A549 (cell line): ENCODE measurements around the gene STOX1. TPM values are rescaled to one million over a fixed set of nuclear protein-coding genes. Genes with fewer than 3 reads are reported as not detected.

Source experiments
- ATAC-seq, 2 experiments: fragments of 200-7000 bp in 1 of 2; fragments of >200 bp in 1 of 2; cut with Nextera tagmentation in 1 of 2; cut with Tn5 transposase in 1 of 2; 3 replicates each; pipeline versions ENCODE4 v1.8.0 to v1.9.1; 2018 to 2020; ENCODE audit warnings: mild to moderate bottlenecking in 1 of 2, moderate library complexity in 1 of 2
- CTCF ChIA-PET: fragments of 300-600 bp; sonication (Branson Sonifier 250); formaldehyde crosslinking; extraction: SDS; loops from one replicate; lab custom pipeline; 2021; ENCODE audit warnings: antibody characterized with exemption, inconsistent platforms; lab: Yijun Ruan, JAX
- POLR2A ChIA-PET: fragments of 350-600 bp; formaldehyde crosslinking; extraction: SDS; loops from one replicate; lab custom pipeline; 2021; ENCODE audit warnings: antibody characterized with exemption, inconsistent platforms; lab: Yijun Ruan, JAX
- DNase-seq, 2 experiments: peaks; one replicate each; pipeline versions ENCODE4 v3.0.0 to v3.0.0-alpha.2; 2011 to 2016; ENCODE audit warnings: low read depth in 1 of 2, low spot score in 1 of 2
- FAIRE-seq: peaks from 2 replicates; lab custom pipeline; 2011; peaks lifted over from hg19 to GRCh38; lab: Jason Lieb, UNC
- H3K27ac ChIP-seq, 2 experiments: fragments of >200 bp; sonication (Bioruptor Twin); formaldehyde crosslinking; 3 replicates each; pipeline ENCODE4 v1.5.1; 2016 to 2017
- H3K4me1 ChIP-seq: fragments of >200 bp; sonication (Bioruptor Twin); formaldehyde crosslinking; 3 replicates; pipeline ENCODE4 v1.6.1; 2016
- H3K4me2 ChIP-seq: fragments of >200 bp; sonication (Bioruptor Twin); formaldehyde crosslinking; 3 replicates; pipeline ENCODE4 v1.6.1; 2016
- H3K4me3 ChIP-seq: fragments of >200 bp; sonication (Bioruptor Twin); formaldehyde crosslinking; 3 replicates; pipeline ENCODE4 v1.5.1; 2016
- H3K9me3 ChIP-seq: fragments of >200 bp; sonication (Bioruptor Twin); formaldehyde crosslinking; 3 replicates; pipeline ENCODE4 v1.6.1; 2016
- ATOH8 ChIP-seq: fragments of 250-450 bp; sonication (Bioruptor Pico); IDR thresholded peaks from 2 replicates; pipeline ENCODE4 v1.5.0; 2020; ENCODE audit warnings: low read depth, mild to moderate bottlenecking, moderate library complexity
- BHLHE40 ChIP-seq: IDR thresholded peaks from 2 replicates; pipeline ENCODE4 v1.6.1; 2012; ENCODE audit warnings: low read depth, low read length, inconsistent platforms
- CTCF ChIP-seq: fragments of >200 bp; sonication (Bioruptor Twin); formaldehyde crosslinking; IDR thresholded peaks from 3 replicates; pipeline ENCODE4 v1.5.1; 2016
- E2F6 ChIP-seq: IDR thresholded peaks from 2 replicates; pipeline ENCODE4 v1.6.1; 2012; ENCODE audit warnings: low read depth, borderline replicate concordance
- ESRRA ChIP-seq: fragments of 150-350 bp; IDR thresholded peaks from 2 replicates; pipeline ENCODE4 v1.6.1; 2014; ENCODE audit warnings: mild to moderate bottlenecking, low read length, borderline replicate concordance
- FOSB ChIP-seq: fragments of 250-450 bp; sonication (Bioruptor Pico); IDR thresholded peaks from 2 replicates; pipeline ENCODE4 v1.5.0; 2020; ENCODE audit warnings: mild to moderate bottlenecking, moderate library complexity
- GATA3 ChIP-seq: IDR thresholded peaks from 2 replicates; pipeline ENCODE4 v1.6.1; 2012; ENCODE audit warnings: borderline replicate concordance
- HOXA7 ChIP-seq: fragments of 250-450 bp; sonication (Bioruptor Pico); IDR thresholded peaks from 2 replicates; pipeline ENCODE4 v1.5.0; 2020; ENCODE audit warnings: mild to moderate bottlenecking, moderate library complexity
- HOXB13 ChIP-seq: fragments of 250-450 bp; sonication (Bioruptor Pico); IDR thresholded peaks from 2 replicates; pipeline ENCODE4 v1.5.0; 2020; ENCODE audit warnings: low read depth, mild to moderate bottlenecking, moderate library complexity
- KDM5A ChIP-seq: fragments of 200-600 bp; sonication (generic); IDR thresholded peaks from 2 replicates; pipeline ENCODE4 v1.6.1; 2016; ENCODE audit warnings: antibody characterized with exemption, mild to moderate bottlenecking
- MAFK ChIP-seq: fragments of 450-650 bp; IDR thresholded peaks from 2 replicates; pipeline ENCODE4 v1.6.1; 2014; ENCODE audit not compliant: partially characterized antibody
- NPAS2 ChIP-seq: fragments of 250-450 bp; sonication (Bioruptor Pico); IDR thresholded peaks from 2 replicates; pipeline ENCODE4 v1.8.0; 2022; ENCODE audit warnings: mild to moderate bottlenecking, moderate library complexity, borderline replicate concordance
- NR3C1 ChIP-seq: fragments of >200 bp; sonication (Bioruptor Twin); formaldehyde crosslinking; IDR thresholded peaks from 3 replicates; pipeline ENCODE4 v1.6.1; 2017
- PBX3 ChIP-seq: IDR thresholded peaks from 2 replicates; pipeline ENCODE4 v1.6.1; 2012
- POLR2A ChIP-seq: IDR thresholded peaks from 2 replicates; pipeline ENCODE4 v1.6.1; 2012; ENCODE audit warnings: mild to moderate bottlenecking, low read length
- RCOR1 ChIP-seq: fragments of 150-350 bp; IDR thresholded peaks from 2 replicates; pipeline ENCODE4 v1.6.1; 2014; ENCODE audit warnings: antibody characterized with exemption, low read length, low read depth
- REST ChIP-seq: fragments of 200-600 bp; sonication (generic); IDR thresholded peaks from 2 replicates; pipeline ENCODE4 v1.6.1; 2016; ENCODE audit warnings: antibody characterized with exemption, mild to moderate bottlenecking, moderate library complexity
- SMC3 ChIP-seq: fragments of >200 bp; sonication (Bioruptor Twin); formaldehyde crosslinking; IDR thresholded peaks from 3 replicates; pipeline ENCODE4 v1.6.1; 2018; ENCODE audit warnings: inconsistent platforms
- SREBF2 ChIP-seq: fragments of 450-650 bp; IDR thresholded peaks from 2 replicates; pipeline ENCODE4 v1.6.1; 2014; ENCODE audit warnings: mild to moderate bottlenecking, moderate library complexity
- TP53 ChIP-seq: fragments of 250-450 bp; sonication (Bioruptor Pico); IDR thresholded peaks from 2 replicates; pipeline ENCODE4 v1.5.0; 2021; ENCODE audit warnings: mild to moderate bottlenecking, moderate library complexity
- ZSCAN20 ChIP-seq: fragments of 250-450 bp; sonication (Bioruptor Pico); IDR thresholded peaks from 2 replicates; pipeline ENCODE4 v1.8.0; 2022; ENCODE audit warnings: mild to moderate bottlenecking, moderate library complexity
- WGBS: methylation state at CpG from one replicate; pipeline ENCODE4 v1.1.6; 2017; ENCODE audit errors: missing lambda C conversion rate; 5-methylcytosine and 5-hydroxymethylcytosine counted together
- polyA plus RNA-seq, 4 experiments: library from polyadenylated mRNA; depleted of rRNA in 3 of 4; stranded (reverse); fragments of >200 nt; fragmentation: RNase III in 1 of 4; extraction: RNeasy Plus Mini Kit Qiagen cat#74134 plus additional on column Dnase treatment in 1 of 4; gene quantifications; 2 replicates in 3 of 4; 3 replicates in 1 of 4; pipeline ENCODE4 v1.2.3, GENCODE V29; 2011 to 2017

The STOX1 gene
- polyA plus RNA-seq, 2 of the 4 experiments (the other 2 are of a cell fraction), result 0.94 to 1.6 TPM

GRCh38 chr10:68877482-68878110 lies 50.3 kb downstream of the STOX1 start (continued):
- TF ChIP-seq NPAS2 (CRISPR knock-in tag) (no peak), PBX3 (no peak)

GRCh38 chr10:68878496-68878895 lies 51.2 kb downstream of the STOX1 start:
- no peak for FAIRE-seq
- ChIA-PET POLR2A (no interaction called here), CTCF (interaction anchor here (0.7 to 1.7 kb wide), 5 partner anchors 10 to 127 kb away, joined by 3 to 5 read pairs (median 4); partner anchors contain the start of gene STOX1)

GRCh38 chr10:68879628-68880027 lies 52.3 kb downstream of the STOX1 start:
- CTCF ChIA-PET, result interaction anchor here (1.1 to 2.2 kb wide), 3 partner anchors 18 to 29 kb away, joined by 3 to 9 read pairs (median 5); no protein-coding TSS in a partner anchor
- Histone ChIP-seq H3K4me2 (no peak overlapping the region), H3K9me3 (no peaks in the 10 kb centered on the region), H3K4me3 (no peak overlapping the region), H3K4me1 (0 out of 3 replicates have a peak, but pooled peaks cover 6% of the 10 kb centered on the region), H3K27ac (no peak overlapping the region)
- ATAC-seq (peak; percentile 54 to 57; a peak in 4 of 6 replicates), FAIRE-seq (no peak), DNase-seq (no peak)
- POLR2A ChIA-PET, result no interaction called here
- WGBS, result 50% methylated on average over 2 of the region's 2 CpGs
- TF ChIP-seq KDM5A (no peak), SREBF2 (no peak), ZSCAN20 (CRISPR knock-in tag) (no peak), POLR2A (no peak), NR3C1 (no peak), HOXA7 (CRISPR knock-in tag) (no peak), FOSB (CRISPR knock-in tag) (no peak), E2F6 (no peak), PBX3 (no peak), GATA3 (no peak), ATOH8 (CRISPR knock-in tag) (no peak), CTCF (no peak)

More at GRCh38 chr10:68878496-68878895, 51.2 kb downstream of the STOX1 start:
- ATAC-seq (no peak), DNase-seq (no peak)
- H3K27ac ChIP-seq, result no peak overlapping the region
- 0 out of 3 replicates have a peak, but pooled peaks cover 6% of the 10 kb centered on the region for H3K4me1 ChIP-seq
- no peaks in the 10 kb centered on the region for H3K9me3 ChIP-seq
- no peak overlapping the region for H3K4me2 ChIP-seq
- no peak overlapping the region for H3K4me3 ChIP-seq
- TF ChIP-seq HOXA7 (CRISPR knock-in tag) (no peak), POLR2A (no peak), HOXB13 (CRISPR knock-in tag) (no peak), GATA3 (no peak), SMC3 (no peak), TP53 (CRISPR knock-in tag) (no peak), ESRRA (no peak), MAFK (no peak), BHLHE40 (no peak), RCOR1 (no peak), REST (no peak), E2F6 (no peak), SREBF2 (no peak)
- TF ChIP-seq, all 56 proteins: peak for 0
